Colonic mucosa (tissue), 4 donors: ENCODE results near the gene UNC93B1. TPM values are rescaled to one million over a fixed set of nuclear protein-coding genes. Genes with fewer than 3 reads are reported as not detected.
"Not testable (repeated sequence)": the region's sequence is repeated elsewhere in the genome, so short reads cannot be mapped to it uniquely, and the experiment has no call there.

Experiments
- DNase-seq: peaks from one replicate; pipeline ENCODE4 v3.0.0-alpha.2; 2020
- H3K27ac ChIP-seq: fragments of 200-600 bp; one replicate; pipeline ENCODE4 v1.8.0; 2021
- H3K27me3 ChIP-seq: fragments of 200-600 bp; one replicate; pipeline ENCODE4 v1.8.0; 2021
- H3K36me3 ChIP-seq: fragments of 200-600 bp; one replicate; pipeline ENCODE4 v1.8.0; 2021
- H3K4me1 ChIP-seq: fragments of 200-600 bp; one replicate; pipeline ENCODE4 v1.8.0; 2021; ENCODE audit warnings: mild to moderate bottlenecking
- H3K4me3 ChIP-seq: fragments of 200-600 bp; one replicate; pipeline ENCODE4 v1.8.0; 2021
- H3K9ac ChIP-seq, 2 donors: one replicate each; pipeline ENCODE4 v1.7.0; 2013; ENCODE audit warnings: control low read depth in 2 of 2, low read depth in 2 of 2, low read length in 2 of 2
- H3K9me3 ChIP-seq: fragments of 200-600 bp; one replicate; pipeline ENCODE4 v1.8.0; 2021
- intact Hi-C: fragments of 100-400 bp; cut with DNase I; formaldehyde crosslinking; loops from one replicate; pipeline ENCODE4 v1.14.1; 2022
- total RNA-seq, 2 donors: library from RNA; stranded (reverse); fragmentation: NEBNext Ultra II Directional in 1 of 2; extraction: Animal tissue kit (Norgen Biotek cat#: 25700) in 1 of 2; gene quantifications; one replicate each; pipeline ENCODE4 v1.2.1, GENCODE V29; 2021
- TF ChIP-seq, protein P1 (sequence below): fragments of 200-600 bp; IDR thresholded peaks from one replicate; pipeline ENCODE4 v1.8.0; 2022; ENCODE audit warnings: antibody characterized with exemption, mild to moderate bottlenecking
- donor health status: healthy.
- donor health status: DM: no; HTN: no; CAD: no.
- donor health status: DM: no; HTN: no; CAD: no.

UNC93B1 gene
- total RNA-seq, 2 donors from 2014 or later: 46.3 to 55.4 TPM

DNA sequence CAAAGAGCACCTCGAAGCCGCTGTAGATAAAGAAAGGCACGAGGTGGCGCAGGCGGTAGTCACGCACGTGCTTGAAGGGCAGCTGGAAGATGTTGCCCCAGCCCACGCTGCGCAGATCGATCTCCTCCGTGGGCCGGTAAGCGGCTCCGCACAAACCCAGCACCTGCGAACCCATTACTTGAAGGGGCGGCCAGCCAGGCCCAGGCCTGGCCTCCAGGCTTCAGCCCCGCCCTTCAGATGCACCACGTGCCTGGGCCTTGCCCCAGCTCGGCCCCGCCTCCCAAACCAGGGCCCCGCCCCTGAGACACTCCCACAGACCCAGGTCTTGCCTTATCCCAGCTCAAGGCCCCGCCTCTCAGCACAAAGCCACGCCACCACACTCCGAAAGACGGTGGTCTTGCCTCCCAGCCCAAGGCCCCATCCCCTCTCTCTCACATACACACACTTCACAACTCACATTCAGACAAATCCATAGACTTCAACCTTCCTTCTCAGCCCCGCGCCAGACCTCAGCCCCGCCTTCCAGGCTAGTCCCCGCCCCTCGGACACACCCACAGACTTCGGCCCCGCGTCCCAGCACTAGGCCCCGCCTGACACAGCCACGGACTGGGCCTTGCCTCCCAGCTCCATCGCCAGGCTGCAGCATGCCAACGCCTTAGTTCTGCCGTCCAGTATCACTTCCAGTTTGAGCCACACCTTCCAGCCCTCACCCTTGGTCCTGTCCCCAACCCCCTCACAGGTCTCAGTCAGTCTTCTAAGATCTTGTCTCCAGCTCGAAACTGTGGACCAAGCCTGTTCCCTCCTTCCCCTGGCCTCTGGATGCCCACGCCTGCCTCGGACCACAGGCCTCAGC, 7.0 kb downstream of the UNC93B1 start:
- DNase-seq: peak; percentile 96
- Histone ChIP-seq H3K9ac (no peak overlapping the region), H3K27me3 (no peaks in the 10 kb centered on the region), H3K4me1 (peaks cover 10% of the 10 kb centered on the region), H3K27ac (peak overlapping the region; percentile 77), H3K4me3 (peak overlapping the region; percentile 31), H3K9me3 (no peaks in the 10 kb centered on the region), H3K36me3 (no peaks in the 10 kb centered on the region)
- TF ChIP-seq, protein P1, sequence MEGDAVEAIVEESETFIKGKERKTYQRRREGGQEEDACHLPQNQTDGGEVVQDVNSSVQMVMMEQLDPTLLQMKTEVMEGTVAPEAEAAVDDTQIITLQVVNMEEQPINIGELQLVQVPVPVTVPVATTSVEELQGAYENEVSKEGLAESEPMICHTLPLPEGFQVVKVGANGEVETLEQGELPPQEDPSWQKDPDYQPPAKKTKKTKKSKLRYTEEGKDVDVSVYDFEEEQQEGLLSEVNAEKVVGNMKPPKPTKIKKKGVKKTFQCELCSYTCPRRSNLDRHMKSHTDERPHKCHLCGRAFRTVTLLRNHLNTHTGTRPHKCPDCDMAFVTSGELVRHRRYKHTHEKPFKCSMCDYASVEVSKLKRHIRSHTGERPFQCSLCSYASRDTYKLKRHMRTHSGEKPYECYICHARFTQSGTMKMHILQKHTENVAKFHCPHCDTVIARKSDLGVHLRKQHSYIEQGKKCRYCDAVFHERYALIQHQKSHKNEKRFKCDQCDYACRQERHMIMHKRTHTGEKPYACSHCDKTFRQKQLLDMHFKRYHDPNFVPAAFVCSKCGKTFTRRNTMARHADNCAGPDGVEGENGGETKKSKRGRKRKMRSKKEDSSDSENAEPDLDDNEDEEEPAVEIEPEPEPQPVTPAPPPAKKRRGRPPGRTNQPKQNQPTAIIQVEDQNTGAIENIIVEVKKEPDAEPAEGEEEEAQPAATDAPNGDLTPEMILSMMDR: no peak
- intact Hi-C loops: no loop called here

DNA sequence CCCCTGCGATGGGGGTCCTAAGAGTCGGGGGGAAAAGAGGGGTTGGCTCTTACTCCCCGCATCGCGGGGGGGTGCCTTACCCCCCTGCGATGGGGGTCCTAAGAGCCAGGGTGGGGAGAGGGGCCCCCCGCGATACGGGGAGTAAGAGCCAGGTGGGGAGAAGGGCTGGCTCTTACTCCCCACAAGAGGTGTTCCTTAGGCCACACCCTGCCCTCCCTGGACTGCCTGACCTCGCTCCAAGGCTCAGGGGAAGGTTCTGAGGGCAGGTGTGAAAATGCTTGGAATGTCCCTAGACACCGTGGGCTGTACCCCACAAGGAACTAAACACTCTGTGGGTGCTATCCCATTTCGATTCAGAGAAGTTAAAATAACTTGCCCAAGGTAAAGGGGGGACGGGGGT, 7.8 kb downstream of the UNC93B1 start:
- TF ChIP-seq, protein P1: no peak

DNA sequence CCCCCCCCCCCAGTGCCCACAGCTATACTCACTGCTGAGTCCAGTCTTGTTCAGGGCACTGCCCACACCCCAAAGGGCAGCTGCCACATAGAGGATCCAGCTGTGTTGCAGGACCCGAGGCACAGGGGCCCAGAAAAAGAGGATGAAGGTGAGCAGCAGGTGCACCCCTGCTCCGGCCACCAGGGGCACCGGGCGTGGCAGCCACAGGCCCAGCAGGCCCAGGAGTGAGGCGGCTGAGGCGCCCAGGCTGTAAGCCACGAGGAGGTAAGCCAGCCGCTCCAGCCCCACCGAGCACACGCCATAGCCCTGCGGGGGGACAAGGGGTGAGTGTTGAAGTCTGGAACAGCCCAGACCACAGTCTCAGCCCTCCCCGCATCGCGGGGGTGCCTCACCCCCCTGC, 8.3 kb downstream of the UNC93B1 start:
- H3K36me3 ChIP-seq, H3K27me3 ChIP-seq, H3K9me3 ChIP-seq, intact Hi-C loops, H3K9ac ChIP-seq, DNase-seq, H3K27ac ChIP-seq, H3K4me3 ChIP-seq: not testable (repeated sequence)
- peaks cover 10% of the 10 kb centered on the region for H3K4me1 ChIP-seq

More for the DNA sequence above, 7.8 kb downstream of the UNC93B1 start:
- no peak for DNase-seq
- Histone ChIP-seq H3K9me3 (no peaks in the 10 kb centered on the region), H3K4me3 (no peak overlapping the region), H3K27ac (no peak overlapping the region), H3K4me1 (peaks cover 10% of the 10 kb centered on the region), H3K9ac (no peak overlapping the region), H3K36me3 (no peaks in the 10 kb centered on the region), H3K27me3 (no peaks in the 10 kb centered on the region)
- intact Hi-C loops: no loop called here

DNA sequence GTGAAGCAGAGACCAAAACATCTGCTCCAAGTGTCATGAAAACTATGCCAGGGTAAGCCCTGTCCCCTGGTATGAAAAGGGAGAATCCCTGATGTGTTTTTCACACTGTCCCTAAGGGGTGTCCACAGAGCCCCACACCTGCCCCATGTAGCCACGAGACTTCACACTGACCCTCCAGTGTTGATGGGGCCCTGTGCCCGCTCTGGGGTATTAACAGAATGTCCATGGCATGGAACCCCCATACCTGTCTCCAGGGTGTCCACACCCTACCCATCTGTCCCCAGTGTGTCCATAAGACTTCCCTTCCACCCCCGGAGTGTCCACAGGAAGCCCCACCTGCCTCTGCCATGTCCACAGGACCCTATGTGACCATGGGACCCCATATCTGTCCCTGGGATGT, 8.8 kb downstream of the UNC93B1 start:
- H3K27me3 ChIP-seq, H3K27ac ChIP-seq, H3K4me3 ChIP-seq, H3K36me3 ChIP-seq, DNase-seq, H3K9ac ChIP-seq, H3K9me3 ChIP-seq, intact Hi-C loops: not testable (repeated sequence)
- peaks cover 10% of the 10 kb centered on the region for H3K4me1 ChIP-seq

DNA sequence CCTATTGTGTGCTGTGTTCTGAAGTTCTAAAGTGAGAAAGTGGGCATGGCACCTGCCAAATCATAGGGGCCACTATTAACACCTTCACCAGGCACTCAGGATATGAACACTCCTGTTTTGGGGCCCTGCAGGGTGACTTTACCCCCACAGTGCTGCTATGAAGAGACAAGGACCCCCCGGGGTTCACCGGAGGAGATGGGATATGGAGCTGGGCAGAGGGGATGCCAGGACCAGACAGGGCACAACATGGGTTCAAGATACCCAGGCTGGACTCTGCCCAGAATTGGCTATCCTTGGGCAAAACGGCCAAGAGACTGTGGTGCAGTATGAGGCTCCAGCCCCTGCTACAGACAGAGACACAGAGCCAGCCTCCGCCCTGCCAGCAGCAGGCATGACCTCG, 9.5 kb downstream of the UNC93B1 start:
- H3K4me1 ChIP-seq: peaks cover 10% of the 10 kb centered on the region
- DNase-seq, intact Hi-C loops, H3K4me3 ChIP-seq, H3K36me3 ChIP-seq, H3K27me3 ChIP-seq, H3K27ac ChIP-seq, H3K9me3 ChIP-seq, H3K9ac ChIP-seq: not testable (repeated sequence)

DNA sequence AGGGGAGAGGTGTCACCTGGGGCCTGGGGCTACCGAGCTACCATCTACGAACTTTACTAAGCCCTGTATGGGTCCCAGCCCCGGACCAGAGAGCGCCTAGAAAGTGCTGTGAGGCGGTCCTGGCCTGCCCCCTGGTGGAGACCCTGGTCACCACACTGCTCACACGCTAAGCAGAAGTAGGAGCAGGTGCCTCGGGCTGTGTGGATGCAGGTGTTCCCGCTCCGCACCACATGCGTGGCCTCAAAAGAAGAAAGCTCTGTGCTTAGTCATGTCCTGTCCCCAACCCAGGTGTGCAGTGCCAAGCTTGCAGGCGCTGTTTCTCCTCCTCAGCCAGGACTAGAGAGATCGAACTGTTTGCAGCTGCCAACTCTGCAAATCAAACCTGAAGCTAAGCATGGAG, 10.1 kb downstream of the UNC93B1 start:
- H3K27me3 ChIP-seq, H3K9me3 ChIP-seq, intact Hi-C loops, H3K9ac ChIP-seq, H3K27ac ChIP-seq, DNase-seq, H3K36me3 ChIP-seq, H3K4me3 ChIP-seq: not testable (repeated sequence)
- peaks cover 10% of the 10 kb centered on the region for H3K4me1 ChIP-seq
- TF ChIP-seq, protein P1: peak; percentile 62

DNA sequence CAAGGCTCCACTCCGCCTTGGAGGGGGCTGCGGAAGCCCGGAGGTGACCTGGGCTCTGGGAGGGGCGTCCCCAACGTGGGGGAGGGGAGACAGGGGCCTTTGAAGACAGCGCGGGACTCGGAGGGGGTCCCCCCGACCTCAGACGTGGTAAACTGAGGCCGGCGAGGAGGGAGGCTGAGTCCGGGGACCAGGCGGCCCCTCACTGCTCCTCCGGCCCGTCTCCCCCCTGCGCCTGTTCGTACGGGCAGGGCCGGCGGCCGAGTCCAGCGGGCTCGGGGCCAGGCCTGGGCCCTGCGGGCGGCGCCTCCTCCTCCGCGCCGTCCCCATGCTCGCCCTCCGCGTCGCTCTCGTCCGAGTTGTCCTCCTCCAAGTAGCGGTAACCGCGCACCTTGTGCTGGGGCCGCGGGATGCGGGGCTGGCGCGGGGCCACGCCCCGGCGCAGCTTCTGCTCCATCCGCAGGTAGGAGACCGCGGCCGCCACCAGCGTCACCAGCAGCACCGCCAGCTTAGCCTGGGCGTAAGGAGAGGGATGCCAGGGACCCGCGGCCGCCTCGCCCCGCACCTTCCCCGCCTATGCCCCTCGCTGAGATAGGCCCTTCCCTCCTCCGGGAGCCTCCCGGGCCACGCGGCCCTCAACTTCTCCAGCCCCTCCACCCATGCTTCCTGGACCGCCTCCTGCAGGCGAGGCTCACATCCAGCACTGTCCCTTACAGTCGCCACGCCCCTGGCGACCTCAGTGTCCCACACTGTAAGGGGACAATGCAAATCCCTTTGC, 12.4 kb downstream of the UNC93B1 start:
- H3K9me3 ChIP-seq, DNase-seq, H3K36me3 ChIP-seq, H3K27me3 ChIP-seq, H3K4me1 ChIP-seq, H3K4me3 ChIP-seq, H3K27ac ChIP-seq, H3K9ac ChIP-seq, intact Hi-C loops: not testable (repeated sequence)

DNA sequence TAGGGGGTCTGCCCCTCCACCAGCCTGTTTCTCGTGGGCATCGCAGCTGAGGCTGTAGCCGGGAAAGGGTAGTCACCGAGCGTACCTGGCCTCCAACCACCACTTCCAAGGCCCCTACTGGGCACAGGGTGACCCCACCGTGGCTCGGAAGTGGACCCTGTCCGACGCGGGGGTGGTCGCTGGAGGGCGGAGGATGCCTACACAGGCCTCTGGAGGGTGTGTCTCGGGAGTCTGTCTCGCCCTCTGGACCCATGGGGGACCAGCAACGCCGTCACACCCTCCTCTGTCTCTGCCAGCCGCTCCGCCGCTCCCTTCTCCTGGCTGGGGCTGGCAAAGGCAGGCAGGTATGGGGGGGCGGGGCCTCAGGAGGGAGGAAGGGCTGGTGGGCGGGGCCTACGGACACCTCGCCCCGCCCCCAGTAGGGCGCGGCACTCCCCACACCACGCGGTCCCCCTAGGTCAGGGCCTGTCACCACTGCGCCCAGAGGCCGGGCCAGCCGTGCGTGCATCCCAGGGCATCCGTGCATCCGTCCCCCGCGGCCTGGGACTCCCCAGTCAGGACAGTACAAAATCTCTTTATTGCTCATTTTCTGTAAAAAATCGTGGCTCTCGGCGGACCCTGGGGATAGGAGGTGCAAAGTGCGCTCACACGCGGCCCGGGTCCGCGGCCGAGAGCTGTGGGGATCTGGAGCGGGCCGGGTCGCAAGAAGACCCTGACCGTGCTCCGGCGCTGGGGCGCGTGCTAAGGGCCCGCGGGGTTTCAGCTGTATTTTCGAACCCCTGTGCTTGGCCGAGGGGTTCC, 13.2 kb downstream of the UNC93B1 start:
- intact Hi-C loops, DNase-seq, H3K4me3 ChIP-seq, H3K27ac ChIP-seq, H3K27me3 ChIP-seq, H3K9ac ChIP-seq, H3K36me3 ChIP-seq, H3K4me1 ChIP-seq, H3K9me3 ChIP-seq: not testable (repeated sequence)

DNA sequence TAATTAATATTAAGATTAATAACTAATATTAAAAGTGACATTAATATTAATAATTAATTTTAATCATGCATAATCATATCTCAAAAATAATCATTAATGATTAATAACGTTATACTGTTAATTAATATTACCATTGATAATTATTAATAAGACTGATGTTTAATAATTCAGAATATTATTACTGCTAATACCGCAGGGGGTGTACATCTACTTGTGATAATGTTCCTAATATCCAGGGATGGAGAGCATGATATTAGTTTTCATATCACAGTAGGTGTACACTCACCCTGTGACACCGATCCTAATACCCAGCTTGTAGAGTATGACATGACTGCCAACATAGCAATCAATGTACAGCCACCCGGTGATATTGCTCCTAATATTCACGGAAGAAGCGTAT, 18.6 kb downstream of the UNC93B1 start:
- H3K4me3 ChIP-seq, intact Hi-C loops, H3K27ac ChIP-seq, DNase-seq, H3K4me1 ChIP-seq, H3K36me3 ChIP-seq, H3K9ac ChIP-seq, H3K27me3 ChIP-seq, H3K9me3 ChIP-seq: not testable (repeated sequence)
